NAMALWA (cell line): Measurements from ENCODE around the gene SNHG17.

Experiments
- DNase-seq: peaks from one replicate; pipeline ENCODE4 v3.0.0-alpha.2; 2015; ENCODE audit warnings: low spot score

The SNHG17 gene

DNA sequence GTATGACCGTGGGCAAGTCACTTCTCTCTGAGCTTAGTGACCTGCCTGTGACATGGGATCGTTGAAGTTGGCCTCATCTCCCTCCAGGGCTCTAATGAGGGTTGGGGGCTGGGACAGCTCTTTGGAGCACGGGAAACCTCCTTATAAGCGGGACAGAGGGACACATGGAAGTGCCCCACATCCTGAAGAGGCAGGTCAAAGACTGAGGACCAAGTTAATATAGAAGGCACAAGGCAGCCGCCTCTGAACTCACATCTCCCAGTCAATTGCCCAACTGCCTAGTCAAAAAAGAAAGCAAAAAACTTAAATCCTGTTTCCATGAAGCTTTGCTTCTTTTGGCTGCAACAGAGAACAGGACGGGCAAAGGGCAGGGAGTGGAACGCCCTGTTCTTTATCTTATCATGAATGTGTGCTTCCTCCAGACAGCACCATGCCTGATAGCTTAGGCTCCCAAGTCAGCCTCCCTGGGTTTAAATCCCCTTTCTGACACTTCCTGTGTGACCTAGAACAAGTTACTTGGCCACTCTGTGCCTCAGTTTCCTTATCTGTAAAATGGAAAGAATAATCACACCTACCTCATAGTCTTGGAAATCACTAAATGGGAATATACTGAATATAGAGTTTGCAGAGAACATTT is 61.8 kb downstream of the SNHG17 start:
- no peak for DNase-seq

DNA sequence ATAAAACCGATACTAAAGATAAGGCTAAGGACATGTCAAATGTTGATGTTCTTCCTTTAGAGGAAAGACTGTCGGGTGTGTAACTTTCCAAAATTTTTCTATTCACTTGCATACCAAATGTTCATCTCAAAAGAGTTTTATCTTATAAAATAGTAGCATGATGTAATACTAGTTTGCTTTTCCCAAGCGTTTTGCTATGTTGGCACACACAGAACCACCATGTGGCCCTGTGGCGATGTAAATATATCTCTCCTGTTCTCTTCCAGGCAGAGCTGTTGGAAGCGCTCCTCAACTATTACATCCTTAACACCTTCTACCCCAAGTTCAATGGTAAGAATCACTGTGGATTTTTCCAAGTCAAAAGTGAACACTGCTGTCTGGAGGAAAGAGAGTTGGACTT is 62.3 kb downstream of the SNHG17 start:
- DNase-seq = no peak
